Smooth muscle cell of the brain vasculature (primary cell): ENCODE measurements around the gene CYCS.

Experiments used
- DNase-seq: peaks from one replicate; pipeline ENCODE4 v3.0.0-alpha.2; 2012; ENCODE audit warnings: low read depth, low spot score

Gene CYCS

DNA sequence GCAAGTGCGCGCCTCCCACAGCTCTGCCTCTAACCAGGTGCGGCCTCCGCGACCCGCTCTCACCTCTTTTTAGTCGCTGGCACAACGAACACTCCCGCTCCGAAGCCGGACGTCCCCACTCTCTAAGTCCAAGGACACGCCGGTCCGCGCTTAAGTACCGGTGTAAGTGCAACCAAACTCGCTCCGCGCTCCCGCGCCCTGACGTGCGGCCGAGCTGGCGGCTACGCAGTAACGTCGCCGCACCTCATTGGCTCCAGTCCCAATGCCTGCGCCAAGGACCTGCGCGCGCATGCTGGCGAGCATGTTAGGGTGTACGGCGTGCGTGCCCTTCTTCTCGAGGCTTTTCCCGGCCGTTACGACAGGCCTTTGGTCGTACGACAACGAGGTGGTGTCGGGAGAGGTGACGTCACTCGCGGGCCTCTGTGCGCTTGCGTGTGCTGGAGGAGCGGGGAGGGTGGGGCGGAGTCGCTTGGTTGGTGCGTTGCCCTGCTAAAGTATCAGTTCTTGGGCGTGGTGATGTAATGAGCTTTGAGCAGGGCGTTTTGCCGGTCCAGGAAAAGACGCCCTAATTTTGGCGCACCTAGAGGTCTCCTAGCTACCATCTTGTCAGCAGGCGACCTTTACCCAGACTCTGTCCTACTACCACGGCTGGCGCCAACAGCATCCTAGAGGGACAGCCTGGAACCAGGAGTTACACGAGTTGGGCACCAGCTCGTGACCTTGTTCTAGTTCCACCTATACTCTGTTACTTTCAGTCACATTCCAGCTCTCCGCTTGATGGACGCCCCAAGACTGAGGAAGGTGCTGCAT, at the start of gene CYCS:
TSS of gene CYCS (minus strand) at position 124 of the 810 bp plus-strand sequence. CDS start 1,141 bp downstream, outside the sequence.
- DNase-seq, result peak; percentile 100

DNA sequence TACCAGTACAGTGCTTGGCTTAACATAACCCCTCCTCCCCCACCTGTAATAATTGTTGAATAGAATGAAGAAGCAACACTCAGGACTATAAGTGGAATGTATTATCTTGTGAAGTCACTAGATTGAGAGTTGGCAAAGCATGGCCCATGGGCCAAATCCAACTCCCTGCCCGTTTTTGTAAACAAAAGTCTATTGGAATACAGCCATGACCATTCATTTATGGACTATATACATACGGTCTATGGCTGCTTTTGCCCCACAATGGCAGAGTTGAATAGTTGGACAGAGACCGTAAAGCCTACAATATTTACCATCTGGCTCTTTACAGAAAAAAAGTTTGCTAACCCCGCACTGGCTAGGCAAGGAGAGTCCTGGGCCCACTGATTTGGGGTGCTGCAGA, 48.1 kb upstream of the CYCS start:
- DNase-seq, result no peak

DNA sequence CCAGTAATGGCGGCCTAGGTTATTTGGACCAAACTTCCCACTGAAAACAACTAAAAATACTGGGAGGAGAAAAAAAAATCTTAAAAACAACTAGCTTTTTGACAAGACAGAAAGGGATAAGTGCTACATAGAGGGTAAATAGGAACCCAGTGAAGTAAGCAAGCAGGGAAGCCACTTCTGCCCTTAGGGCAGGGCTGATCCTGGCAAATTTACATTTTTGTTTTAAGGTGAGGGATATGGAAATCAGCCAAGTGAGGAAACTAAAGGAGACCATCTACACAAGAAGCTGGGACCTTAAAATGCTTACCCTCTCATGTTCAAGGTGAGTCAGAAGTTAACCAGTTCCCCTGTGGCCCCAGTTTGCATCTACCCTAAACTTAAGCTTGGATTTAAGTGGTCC, 46.5 kb upstream of the CYCS start:
- DNase-seq, result no peak

DNA sequence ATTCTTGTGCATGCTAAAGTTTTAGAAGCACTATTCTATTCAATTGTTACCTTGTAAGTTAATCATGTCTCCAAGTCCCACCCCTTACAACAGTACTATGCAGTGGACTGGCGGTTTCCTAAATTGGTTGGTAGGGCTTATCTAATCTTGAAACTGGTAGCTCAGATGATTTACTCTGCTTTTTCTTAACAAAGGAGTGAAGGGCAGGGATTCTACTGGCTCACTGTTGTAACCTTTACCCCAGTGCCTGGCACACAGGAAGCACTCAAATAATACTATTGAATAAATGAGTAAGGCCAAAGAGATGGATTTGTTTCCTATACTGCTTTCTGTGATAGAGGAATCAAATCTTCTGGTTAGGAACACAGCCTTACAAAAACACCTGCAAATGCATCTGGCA, 46.0 kb upstream of the CYCS start:
- no peak for DNase-seq

DNA sequence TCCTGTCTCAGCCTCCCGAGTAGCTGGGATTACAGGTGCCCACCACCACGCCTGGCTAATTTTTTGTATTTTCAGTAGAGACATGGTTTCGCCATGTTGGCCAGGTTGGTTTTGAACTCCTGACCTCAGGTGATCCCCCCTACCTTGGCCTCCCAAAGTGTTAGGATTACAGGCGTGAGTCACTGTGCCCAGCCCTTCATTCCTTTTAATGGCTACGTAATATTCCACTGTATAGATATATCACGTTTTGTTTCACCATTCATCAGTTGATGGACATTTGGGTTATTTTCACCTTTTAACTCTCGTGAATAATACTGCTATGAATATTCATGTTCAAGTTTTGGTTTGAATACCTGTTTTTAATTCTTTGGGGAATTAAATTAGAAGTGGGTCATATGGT, 44.6 kb upstream of the CYCS start:
- DNase-seq, result no peak

DNA sequence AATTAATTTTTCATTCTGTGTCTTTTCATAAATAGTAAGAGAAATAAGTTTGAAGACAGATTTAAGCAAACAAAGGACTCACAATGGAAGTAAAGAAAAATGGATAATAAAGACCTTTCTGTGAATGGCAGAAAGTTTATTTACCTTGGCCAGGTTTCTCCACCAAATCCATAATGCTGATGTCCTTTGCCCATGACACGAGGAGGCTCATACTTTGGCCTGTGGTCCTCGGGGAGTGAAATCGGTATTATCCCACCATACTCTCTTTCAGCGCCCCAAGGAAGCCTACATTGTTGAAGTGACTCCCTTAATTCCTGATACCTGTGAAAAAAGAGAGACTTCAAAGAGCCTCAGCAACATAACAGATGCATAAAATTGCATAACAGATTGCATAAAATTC, 43.1 kb upstream of the CYCS start:
- no peak for DNase-seq

DNA sequence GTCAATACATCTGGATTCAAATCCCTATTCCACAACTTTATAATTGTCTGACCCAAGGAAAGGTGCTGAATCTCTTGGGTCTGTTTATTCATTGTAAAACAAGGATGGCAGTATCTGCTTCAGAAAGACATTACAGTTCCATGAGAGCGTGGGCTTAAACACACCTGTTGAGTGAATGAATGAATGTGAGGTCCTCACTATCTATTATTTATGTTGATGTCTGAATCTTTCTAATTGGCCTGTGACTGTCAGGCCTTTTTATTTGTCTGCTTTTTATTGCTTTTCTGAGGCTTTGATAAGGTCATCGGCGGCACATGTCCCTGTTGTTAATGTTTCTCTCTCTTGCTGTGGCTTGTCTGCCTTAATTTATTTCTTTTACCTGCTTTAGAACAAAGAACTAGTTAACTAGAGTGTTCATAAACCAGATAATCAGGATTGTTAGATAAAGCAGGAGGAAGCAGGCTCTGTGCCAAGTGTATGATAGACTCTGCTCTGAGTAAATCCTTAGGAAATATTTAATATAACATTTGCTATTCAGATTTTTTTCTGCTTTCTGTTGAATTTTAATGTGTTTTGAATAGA, 42.3 kb upstream of the CYCS start:
- no peak for DNase-seq

DNA sequence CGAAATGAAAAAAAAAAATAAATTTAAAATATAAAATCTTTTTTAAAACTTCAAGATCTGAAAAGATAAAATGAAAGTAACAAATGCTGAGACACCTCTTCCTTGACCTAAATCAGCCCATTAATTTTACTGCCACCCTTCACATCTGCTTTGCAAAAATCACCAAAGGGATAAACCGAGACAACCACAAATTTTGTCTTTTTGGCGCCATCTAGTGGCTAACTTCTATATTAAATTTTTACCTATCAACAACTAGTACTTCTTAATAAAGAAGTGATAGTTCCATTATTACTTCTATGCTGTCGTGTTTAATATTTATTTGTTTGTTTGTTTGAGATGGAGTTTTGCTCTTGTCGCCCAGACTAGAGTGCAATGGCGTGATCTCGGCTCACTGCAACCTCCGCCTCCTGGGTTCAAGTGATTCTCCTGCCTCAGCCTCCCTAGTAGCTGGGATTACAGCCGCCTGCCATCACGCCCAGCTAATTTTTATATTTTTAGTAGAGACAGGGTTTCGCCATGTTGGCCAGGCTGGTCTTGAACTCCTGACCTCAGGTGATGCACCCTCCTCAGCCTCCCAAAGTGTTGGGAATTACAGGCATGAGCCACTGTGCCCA, 35.0 kb upstream of the CYCS start:
- peak; percentile 17 for DNase-seq

DNA sequence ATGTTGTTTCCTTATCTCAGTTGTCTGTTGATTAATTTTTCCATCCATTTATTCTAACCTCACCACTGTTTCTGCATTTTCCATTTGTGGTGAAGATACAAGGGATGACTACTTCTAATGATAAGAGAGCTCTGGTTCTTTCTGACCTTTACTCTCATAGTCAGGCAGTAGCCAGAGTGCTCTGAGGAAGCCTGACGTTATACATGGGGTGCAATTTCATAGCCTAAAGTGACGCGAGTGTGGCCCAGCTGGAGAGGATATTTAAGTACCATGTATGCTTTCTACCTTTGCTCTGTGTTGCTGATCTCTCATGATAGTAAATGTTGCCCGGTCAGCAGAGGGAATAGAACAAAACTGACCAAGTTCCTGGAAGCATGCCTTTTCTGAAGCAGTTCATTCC, 33.9 kb upstream of the CYCS start:
- DNase-seq, result no peak

DNA sequence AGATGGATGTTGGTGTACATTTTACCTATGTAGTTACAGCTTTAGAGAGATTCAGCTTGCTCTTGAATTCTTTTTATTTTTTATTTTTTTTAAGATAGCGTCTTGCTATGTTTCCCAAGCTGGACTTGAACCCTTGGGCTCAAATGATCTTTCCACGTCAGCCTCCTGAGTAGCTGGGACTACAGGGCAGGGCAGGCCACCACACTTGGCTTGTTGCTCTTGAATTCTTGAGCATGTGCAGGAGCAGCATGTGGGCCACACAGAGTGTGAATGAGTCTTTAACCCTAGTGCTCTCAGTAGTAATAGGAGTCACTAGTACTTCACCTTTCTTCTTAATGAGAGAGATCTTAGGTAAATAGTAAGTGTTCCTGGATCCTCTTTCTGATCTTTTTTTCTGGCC, 26.7 kb upstream of the CYCS start:
- DNase-seq, result no peak

DNA sequence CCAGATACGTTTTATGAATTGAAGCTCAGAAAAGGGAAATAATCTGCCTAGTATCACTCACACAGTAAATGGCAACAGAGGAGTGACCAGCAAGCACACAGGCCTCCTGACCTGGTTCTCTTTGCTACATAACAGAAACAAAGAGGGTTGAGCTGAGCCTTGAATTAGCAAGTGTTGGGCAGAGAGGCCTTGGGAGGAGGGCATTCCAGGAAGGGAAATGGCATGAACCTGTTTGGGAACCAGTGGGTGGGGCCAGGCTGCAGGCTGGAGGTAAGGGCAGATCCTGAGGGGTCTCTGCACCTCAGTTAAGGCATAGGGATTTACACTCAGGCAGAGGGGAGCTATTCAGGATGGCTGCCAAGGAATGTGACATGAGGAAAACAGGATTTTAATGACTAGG, 24.8 kb upstream of the CYCS start:
- DNase-seq, result no peak

DNA sequence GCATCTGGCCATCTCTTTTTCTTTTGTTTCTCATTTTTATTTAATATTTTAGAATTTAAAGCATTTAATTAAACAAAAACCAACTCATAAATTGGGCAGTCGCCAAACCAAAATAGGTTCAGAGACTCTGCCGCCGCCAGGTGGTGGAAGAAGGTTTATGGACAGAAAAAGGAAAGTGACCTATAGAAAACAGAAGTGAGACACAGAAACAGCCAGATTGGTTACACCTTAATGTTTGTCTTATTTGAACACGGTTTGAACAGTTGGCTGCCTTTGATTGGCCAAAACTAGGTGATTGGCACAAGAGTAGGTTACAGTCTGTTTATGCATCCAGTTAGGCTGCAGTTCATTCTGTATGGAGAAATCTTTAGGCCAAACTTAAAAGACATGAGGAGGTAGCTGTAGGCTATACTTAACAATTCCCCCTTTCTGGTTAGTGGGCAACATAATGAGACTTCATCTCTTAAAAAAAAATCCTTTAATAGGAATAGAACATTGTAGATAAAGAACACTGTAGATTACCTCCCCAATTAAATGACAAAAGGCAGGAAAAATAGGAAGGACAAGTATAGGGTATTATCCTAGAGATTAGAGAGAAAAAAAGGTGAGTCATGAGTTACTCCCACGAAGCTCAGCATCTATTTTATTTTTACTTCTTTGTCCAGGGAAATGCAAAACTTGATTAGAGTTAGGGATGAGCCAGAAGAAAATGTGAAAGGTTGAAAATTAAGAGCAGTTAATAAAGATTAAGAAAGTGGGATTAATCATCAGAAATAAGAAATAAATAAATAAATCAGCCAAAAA, 23.9 kb upstream of the CYCS start:
- no peak for DNase-seq

DNA sequence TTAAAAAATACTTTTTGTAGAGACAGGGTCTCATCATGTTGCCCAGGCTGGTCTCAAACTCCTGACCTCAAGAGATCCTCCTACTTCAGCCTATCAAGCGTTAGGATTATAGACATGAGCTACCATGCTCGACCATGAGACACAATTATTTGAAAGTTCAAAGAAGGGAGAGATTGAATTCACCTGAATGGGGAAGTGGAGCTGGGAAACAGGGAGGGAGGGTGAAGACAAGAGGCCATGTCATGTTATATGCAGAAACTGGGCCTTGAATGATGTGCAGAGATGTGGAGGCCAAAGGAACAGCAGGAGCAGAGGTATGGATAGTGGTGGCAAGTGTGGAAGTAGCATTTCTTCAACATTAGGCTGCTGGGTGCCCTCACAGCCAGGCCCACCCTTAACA, 18.7 kb upstream of the CYCS start:
- no peak for DNase-seq

DNA sequence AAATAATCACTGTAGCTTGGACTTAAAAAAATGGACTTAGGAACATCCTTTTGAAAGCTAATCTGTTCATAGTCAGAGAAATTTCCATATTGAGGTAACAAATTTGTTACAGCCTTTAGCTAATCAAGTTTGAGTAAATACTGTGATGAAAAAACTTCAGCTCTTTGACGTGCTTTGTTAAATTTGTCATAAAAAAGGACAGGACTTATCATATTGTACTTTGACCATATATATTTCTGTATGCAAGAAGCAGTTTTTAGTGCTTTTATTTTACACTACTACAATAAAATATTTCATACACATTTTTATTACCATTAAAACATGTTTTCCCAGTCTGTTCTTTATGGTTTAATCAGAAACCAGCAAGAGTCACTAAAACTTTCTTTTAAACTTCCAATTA, 14.5 kb upstream of the CYCS start:
- DNase-seq, result no peak

DNA sequence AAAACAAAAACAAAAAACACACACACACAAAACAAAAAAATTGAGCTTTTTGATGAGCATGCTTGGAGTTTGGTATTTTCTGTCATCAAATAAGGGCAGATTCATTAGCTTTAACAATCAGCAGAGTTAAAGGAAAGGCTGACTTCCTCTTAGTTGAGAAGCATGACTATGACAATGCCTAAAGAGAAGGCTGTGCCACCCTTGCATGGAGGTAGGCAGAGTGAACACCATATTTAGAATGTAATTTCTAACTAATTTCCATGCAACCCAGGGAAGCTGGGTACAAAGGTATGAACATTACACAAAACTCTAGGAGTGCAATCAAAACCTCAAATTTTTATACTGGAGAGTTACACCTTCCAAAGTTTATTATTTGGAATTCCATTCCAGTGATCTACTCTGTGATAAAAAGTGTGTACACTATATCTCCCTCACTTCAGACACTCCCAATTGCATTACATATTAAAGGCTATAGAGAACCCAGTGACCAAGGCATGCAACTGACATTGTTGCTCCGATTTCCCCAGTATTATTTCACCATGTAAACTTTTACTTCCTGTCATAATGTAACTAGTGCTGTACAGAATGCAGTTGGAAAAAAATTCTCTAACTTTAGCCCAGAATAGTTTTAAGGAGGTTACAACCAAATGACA, 9.4 kb upstream of the CYCS start:
- DNase-seq, result no peak

DNA sequence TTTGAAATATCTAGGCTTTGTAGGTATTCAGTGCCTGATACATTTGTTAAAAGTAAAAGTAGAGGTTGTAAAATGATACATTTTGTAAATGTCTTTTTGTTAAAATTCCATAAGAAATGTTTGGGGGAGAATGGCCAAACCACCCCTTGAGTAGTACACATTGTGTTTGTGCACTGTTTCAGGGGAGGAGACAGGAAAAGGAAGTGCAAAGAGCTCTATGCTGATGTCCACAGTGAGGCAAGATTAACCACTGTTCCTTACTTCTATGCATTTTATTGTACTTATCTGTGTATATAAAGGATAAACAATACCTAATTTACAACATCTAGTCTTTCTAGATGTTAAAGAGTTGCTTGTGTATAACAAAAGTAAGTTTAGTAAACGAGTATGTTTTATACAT, 7.4 kb upstream of the CYCS start:
- DNase-seq, result no peak

DNA sequence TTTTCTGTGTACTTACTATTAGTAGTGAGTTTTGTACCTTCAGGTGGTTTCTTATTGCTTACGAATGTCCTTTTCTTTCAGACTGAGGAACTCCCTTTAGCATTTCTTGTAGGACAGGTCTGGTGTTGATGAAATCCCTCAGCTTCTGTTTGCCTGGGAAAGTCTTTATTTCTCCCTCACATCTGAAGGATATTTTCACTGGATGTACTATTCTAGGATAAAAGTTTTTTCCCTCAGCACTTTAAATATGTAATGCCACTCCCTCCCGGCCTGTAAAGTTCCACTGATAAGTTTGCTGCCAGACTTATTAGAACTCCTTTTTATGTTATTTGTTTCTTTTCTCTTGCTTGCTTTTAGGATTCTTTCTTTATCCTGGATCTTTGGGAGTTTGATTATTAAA, 1.7 kb upstream of the CYCS start:
- DNase-seq, result no peak

DNA sequence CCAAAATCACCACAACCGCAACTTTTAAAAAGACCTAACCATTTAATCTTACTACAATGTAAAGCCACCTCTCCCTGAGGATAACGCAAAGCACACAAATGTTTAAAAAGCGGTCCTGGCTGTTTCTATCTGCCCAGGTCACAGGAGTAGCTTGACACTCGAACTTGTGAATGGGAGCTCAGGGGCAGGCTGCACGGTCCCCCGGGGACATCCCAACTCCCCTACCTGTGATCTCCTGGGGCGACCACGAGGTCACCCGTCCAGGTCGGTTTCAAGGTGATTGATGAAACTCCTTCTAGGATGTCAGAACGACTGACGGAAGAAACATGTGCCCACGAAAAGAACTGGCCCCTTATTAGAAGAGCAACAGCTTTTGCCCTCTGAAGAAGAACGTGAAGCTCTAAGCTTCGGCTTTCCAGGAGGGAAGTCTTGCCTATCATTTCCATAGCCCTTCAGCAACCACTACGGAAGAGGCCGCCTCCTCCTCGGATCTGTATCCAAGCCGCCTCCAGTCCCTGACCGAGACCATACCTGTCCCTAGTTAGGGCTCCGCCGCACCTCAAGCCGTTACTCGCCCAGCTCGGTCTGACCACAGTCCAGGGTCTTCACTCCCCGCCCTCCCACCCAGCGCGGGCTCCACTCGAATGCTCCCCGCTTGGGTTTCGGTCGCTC, 459 bp downstream of the CYCS start:
- DNase-seq, result no peak

DNA sequence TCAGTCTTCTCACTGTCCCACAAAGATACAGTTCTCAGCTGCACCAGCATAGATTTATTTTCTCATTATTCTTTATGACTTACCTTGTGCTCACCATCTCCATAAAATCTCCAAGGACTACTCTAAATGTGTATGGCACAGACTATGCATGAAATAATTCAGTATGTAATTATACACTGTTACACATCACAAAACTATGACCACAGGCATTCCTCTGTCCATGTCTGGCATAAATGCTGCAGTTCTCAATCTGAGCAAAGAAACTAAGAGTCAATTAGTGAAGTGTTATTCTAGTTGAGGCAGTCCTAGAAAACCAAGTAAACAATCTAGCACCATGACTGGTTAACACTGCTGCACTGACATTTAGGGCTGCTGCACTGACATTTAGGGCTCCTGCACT, 2.7 kb downstream of the CYCS start:
- DNase-seq, result no peak

DNA sequence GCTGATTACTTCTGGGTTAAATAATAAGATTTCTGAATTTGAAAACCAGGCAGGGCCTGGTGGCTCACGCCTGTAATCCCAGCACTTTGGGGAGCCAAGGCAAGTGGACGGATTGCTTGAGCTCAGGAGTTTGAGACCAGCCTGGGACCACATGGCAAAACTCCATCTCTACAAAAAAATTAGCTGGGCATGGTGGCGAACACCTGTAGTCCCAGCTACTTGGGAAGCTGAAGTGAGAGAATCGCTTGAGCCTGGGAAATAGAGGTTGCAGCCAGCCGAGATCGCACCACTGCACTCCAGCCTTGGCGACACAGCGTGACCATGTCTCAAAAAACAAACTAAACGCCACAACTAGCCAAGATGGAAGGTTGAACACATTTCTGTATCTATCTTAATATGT, 3.5 kb downstream of the CYCS start:
- DNase-seq, result no peak

DNA sequence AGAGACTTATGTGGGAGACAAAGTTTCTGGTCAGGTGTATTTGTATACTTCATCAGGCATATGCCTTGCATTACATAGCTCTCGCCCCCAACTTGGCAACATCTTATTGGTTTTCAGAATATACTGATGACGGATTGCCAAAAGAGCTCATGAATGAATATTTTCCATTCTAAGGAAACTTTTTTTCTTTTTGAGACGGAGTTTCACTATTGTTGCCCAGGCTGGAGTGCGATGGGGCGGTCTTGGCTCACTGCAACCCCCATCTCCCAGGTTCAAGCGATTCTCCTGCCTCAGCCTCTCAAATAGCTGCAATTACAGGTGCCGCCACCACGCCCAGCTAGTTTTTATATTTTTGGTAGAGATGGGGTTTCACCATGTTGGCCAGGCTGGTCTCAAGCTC, 6.0 kb downstream of the CYCS start:
- no peak for DNase-seq
